Bronchial epithelial cell (primary cell): ENCODE results near the gene GRK5. TPM values are rescaled to one million over a fixed set of nuclear protein-coding genes. Genes with fewer than 3 reads are reported as not detected.

Source experiments
- DNase-seq: peaks from one replicate; pipeline ENCODE4 v3.0.0-alpha.2; 2010; ENCODE audit warnings: low read depth
- FAIRE-seq: peaks from 2 replicates; lab custom pipeline; 2011; peaks lifted over from hg19 to GRCh38; lab: Jason Lieb, UNC
- H3K27me3 ChIP-seq: 2 replicates; pipeline ENCODE4 v1.5.1; 2011; ENCODE audit warnings: low read length; ENCODE audit not compliant: control insufficient read depth, insufficient read depth
- H3K36me3 ChIP-seq: 2 replicates; pipeline ENCODE4 v1.5.1; 2011; ENCODE audit warnings: low read length; ENCODE audit not compliant: control insufficient read depth, insufficient read depth
- H3K4me3 ChIP-seq: 2 replicates; pipeline ENCODE4 v1.5.1; 2011; ENCODE audit warnings: mild to moderate bottlenecking, low read depth, low read length, control low read depth
- CTCF ChIP-seq: IDR thresholded peaks from 2 replicates; pipeline ENCODE4 v1.5.1; 2011; ENCODE audit warnings: mild to moderate bottlenecking, moderate library complexity, low read length, control low read depth, inconsistent platforms; ENCODE audit not compliant: insufficient read depth, severe bottlenecking
- total RNA-seq: library from RNA; depleted of rRNA; stranded (reverse); fragments of >200 nt; gene quantifications from 2 replicates; pipeline ENCODE4 v1.2.1, GENCODE V29; 2014

GRK5 gene
- total RNA-seq, 1 donor from 2014 or later = 2.4 TPM

GRCh38 chr10:119497243-119497642 lies 289.9 kb downstream of the GRK5 start:
- no peak for TF ChIP-seq CTCF
- DNase-seq (no peak), FAIRE-seq (no peak)
- no peaks in the 10 kb centered on the region for H3K27me3 ChIP-seq
- H3K36me3 ChIP-seq = no peaks in the 10 kb centered on the region
- no peak overlapping the region for H3K4me3 ChIP-seq

- TF ChIP-seq CTCF = no peak
- no peaks in the 10 kb centered on the region for H3K36me3 ChIP-seq
- no peak for FAIRE-seq
- no peak for DNase-seq
- H3K27me3 ChIP-seq = no peaks in the 10 kb centered on the region
- H3K4me3 ChIP-seq = no peak overlapping the region
Measured at GRCh38 chr10:119498889-119499676, 291.7 kb downstream of the GRK5 start.

GRCh38 chr10:119499677-119500002 lies 292.3 kb downstream of the GRK5 start:
- no peak for FAIRE-seq
- H3K4me3 ChIP-seq = no peak overlapping the region
- TF ChIP-seq CTCF = no peak
- DNase-seq = no peak
- H3K36me3 ChIP-seq = no peaks in the 10 kb centered on the region
- H3K27me3 ChIP-seq = no peaks in the 10 kb centered on the region

- DNase-seq (no peak), FAIRE-seq (no peak)
- Histone ChIP-seq H3K4me3 (no peak overlapping the region), H3K27me3 (no peaks in the 10 kb centered on the region), H3K36me3 (peaks cover under 1% of the 10 kb centered on the region)
- TF ChIP-seq CTCF = no peak
Measured at GRCh38 chr10:119500123-119500795, 292.9 kb downstream of the GRK5 start.

- FAIRE-seq (no peak), DNase-seq (no peak)
- no peaks in the 10 kb centered on the region for H3K27me3 ChIP-seq
- H3K36me3 ChIP-seq = peaks cover 2% of the 10 kb centered on the region
- H3K4me3 ChIP-seq = no peak overlapping the region
- no peak for TF ChIP-seq CTCF
Measured at GRCh38 chr10:119500821-119501220, 293.4 kb downstream of the GRK5 start.
